Measurements from ENCODE around the gene TTBK2. TPM values are rescaled to one million over a fixed set of nuclear protein-coding genes. Genes with fewer than 3 reads are reported as not detected.

TTBK2 gene
- total RNA-seq (2014; rRNA removed; shearing (Covaris generic)) (14.2 and 19.2 TPM in 2 replicates), total RNA-seq (2022) (20.8 and 22.3 TPM in 2 replicates), Bru-seq, nascent RNA (percentile 67 among the genes with signal in this experiment), BruChase-seq, experiment 1, labeled RNA remaining after a 6-hour chase (percentile 67 among the genes with signal in this experiment), BruChase-seq, experiment 2, labeled RNA remaining after a 2-hour chase (percentile 69 among the genes with signal in this experiment)
- long read RNA-seq, partial matches to known transcripts = 1 of 20 reads
- long read RNA-seq, other reads (novel, unspliced or antisense) = 18 of 20 reads

DNA sequence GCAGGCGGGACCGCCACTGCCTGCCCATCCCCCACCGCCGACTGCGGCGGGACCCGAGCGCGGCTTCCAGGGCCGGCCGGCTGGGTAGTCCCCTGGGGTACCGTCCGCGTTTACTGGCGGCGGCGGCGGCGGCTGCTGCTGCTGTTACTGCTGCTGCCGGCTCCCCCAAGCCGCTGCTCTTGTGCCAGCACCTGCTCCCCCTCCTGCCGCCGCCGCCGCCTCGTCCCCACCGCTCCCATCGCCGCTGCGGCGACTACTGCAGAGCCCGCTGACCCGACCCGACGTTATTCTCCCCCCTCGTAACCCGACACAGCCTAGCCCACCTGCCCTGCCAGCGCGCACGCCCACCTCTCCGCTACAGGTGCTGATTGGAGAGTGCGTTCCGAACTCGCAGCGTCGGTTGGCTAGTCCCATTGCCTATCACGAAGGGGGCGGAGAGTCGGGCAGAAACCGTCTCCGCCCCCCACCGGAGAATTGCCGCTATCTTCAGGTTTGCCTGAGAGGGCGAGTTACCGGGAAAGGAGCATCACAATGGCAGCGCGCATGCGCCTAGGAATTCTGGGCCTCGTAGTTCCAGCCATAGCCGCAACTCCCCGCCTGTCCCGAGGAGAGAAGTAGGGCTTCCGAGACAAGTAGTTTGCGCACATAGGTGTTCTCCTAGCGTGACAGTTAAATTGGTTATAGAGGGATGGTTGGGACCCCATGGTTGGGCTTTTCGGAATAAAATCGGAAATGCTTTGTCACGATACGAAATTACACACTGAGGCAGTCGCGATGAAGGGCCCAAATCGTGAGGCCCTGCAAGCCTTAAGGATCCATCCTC is at the start of gene TTBK2:
Gene TTBK2 (minus strand): TSS at position 260 of the 823 bp plus-strand sequence. CDS start 42,161 bp downstream, outside the sequence.
- Histone ChIP-seq H3K9me3 (ENCODE audit: low read length) (peaks cover 4% of the 10 kb centered on the region; the same call in 1 of the 2 replicates), H4K20me1 (ENCODE audit: insufficient read depth, low read length) (0 out of 2 replicates have a peak, but pooled peaks cover 3% of the 10 kb centered on the region), H3K79me2 (ENCODE audit: insufficient read depth, low read depth, low read length) (peaks cover 46% of the 10 kb centered on the region), H2AFZ (ENCODE audit: low read length) (peak within 1 kb of the TSS; percentile 100), H3K36me3 (ENCODE audit: insufficient read depth, low read length) (peaks cover 3% of the 10 kb centered on the region; the same call in 1 of the 2 replicates), H3K4me1 (ENCODE audit: insufficient read depth, low read length, poor library complexity, severe bottlenecking) (peaks cover 32% of the 10 kb centered on the region), H3K9me2 (ENCODE audit: insufficient read depth, low read length) (no peaks in the 10 kb centered on the region), H3K4me2 (ENCODE audit: low read length) (peak within 1 kb of the TSS; percentile 96), H3K4me3 (ENCODE audit: low read depth, low read length, poor library complexity, severe bottlenecking) (peak within 1 kb of the TSS; percentile 74), H3K27ac (ENCODE audit: low read depth, low read length, poor library complexity, severe bottlenecking) (peak within 1 kb of the TSS; percentile 15)
- TF ChIP-seq, protein P1, sequence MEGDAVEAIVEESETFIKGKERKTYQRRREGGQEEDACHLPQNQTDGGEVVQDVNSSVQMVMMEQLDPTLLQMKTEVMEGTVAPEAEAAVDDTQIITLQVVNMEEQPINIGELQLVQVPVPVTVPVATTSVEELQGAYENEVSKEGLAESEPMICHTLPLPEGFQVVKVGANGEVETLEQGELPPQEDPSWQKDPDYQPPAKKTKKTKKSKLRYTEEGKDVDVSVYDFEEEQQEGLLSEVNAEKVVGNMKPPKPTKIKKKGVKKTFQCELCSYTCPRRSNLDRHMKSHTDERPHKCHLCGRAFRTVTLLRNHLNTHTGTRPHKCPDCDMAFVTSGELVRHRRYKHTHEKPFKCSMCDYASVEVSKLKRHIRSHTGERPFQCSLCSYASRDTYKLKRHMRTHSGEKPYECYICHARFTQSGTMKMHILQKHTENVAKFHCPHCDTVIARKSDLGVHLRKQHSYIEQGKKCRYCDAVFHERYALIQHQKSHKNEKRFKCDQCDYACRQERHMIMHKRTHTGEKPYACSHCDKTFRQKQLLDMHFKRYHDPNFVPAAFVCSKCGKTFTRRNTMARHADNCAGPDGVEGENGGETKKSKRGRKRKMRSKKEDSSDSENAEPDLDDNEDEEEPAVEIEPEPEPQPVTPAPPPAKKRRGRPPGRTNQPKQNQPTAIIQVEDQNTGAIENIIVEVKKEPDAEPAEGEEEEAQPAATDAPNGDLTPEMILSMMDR (conservative IDR thresholded peaks at IDR 0.05; ENCODE audit: low read length) = no peak
- TF ChIP-seq EZH2phosphoT487 (IDR thresholded peaks at IDR 0.05; ENCODE audit: borderline replicate concordance, low read depth, low read length) = no peak
- no TSS peak for BruUV-seq (replicated peaks)
- DNase-seq (ENCODE audit: low spot score) = peak; percentile 99
- ChIA-PET CTCF (ENCODE audit: unreplicated experiment) (no interaction called here), POLR2A (interaction anchor here (0.6 to 1.3 kb wide), 2 partner anchors 141 to 215 kb away, joined by 3 to 4 read pairs; no protein-coding TSS in a partner anchor)
- intact Hi-C loops (cut with micrococcal nuclease; ENCODE audit: unreplicated experiment) = loop anchor here (10.0 kb wide), 1 partner anchor 186 kb away; the partner anchor contains the start of gene CDAN1

DNA sequence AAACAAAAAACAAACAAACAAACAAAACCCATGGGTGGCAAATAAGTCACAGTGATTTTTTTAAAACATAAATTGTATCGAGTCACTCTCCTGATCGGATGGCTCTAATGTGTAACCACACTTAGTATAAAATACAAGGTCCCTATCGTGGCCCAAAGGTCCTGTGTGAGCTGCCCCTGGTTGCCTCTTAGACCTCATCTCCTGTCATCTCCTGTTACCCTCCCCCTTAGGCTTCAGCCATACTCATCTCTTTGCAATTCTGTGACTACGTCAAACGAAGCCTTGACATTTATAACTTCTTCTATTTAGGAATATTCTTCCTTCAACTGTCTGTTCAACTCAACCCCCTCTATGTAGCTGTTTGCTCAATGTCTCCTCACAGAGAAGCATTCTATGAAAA is 43.9 kb upstream of the TTBK2 start:
- no TSS peak for BruUV-seq (replicated peaks)
- Histone ChIP-seq H4K20me1 (ENCODE audit: insufficient read depth, low read length) (no peaks in the 10 kb centered on the region), H3K27ac (ENCODE audit: low read depth, low read length, poor library complexity, severe bottlenecking) (no peak overlapping the region), H3K4me1 (ENCODE audit: insufficient read depth, low read length, poor library complexity, severe bottlenecking) (no peaks in the 10 kb centered on the region), H3K36me3 (ENCODE audit: insufficient read depth, low read length) (peaks cover 60% of the 10 kb centered on the region), H3K4me2 (ENCODE audit: low read length) (no peak overlapping the region), H3K4me3 (ENCODE audit: low read depth, low read length, poor library complexity, severe bottlenecking) (no peak overlapping the region), H2AFZ (ENCODE audit: low read length) (no peak overlapping the region), H3K79me2 (ENCODE audit: insufficient read depth, low read depth, low read length) (no peaks in the 10 kb centered on the region), H3K9me2 (ENCODE audit: insufficient read depth, low read length) (no peaks in the 10 kb centered on the region), H3K9me3 (ENCODE audit: low read length) (no peaks in the 10 kb centered on the region)
- TF ChIP-seq, protein P1 (conservative IDR thresholded peaks at IDR 0.05; ENCODE audit: low read length) = no peak
- TF ChIP-seq EZH2phosphoT487 (IDR thresholded peaks at IDR 0.05; ENCODE audit: borderline replicate concordance, low read depth, low read length) = no peak
- no peak for DNase-seq (ENCODE audit: low spot score)
- intact Hi-C loops (cut with micrococcal nuclease; ENCODE audit: unreplicated experiment) = no loop called here
- POLR2A ChIA-PET = no interaction called here
- CTCF ChIA-PET (ENCODE audit: unreplicated experiment) = no interaction called here

Measured in OCI-LY7 (cell line).